GM18951 (cell line): ENCODE results near the gene FOXI1.

Experiments
- POLR2A ChIP-seq: IDR thresholded peaks from 4 replicates; pipeline ENCODE4 v1.6.1; 2011; ENCODE audit warnings: mild to moderate bottlenecking; ENCODE audit not compliant: insufficient read length, insufficient read depth; ENCODE audit errors: extremely low read depth
- in situ Hi-C: fragments of 300-500 bp; cut with MboI; formaldehyde crosslinking; loops from one replicate; pipeline ENCODE4 v1.12.0; 2022; ENCODE audit warnings: low sequenced_read_pairs, mixed read lengths, inconsistent platforms; ENCODE audit not compliant: unreplicated experiment

The FOXI1 gene

GRCh38 chr5:170105642-170106611 lies at the start of gene FOXI1:
Gene FOXI1 (plus strand): TSS chr5:170105897. CDS start chr5:170105958, 61 bp downstream.
- in situ Hi-C loops: loop anchor here (10.0 kb wide), 1 partner anchor 79 kb away; no protein-coding TSS in a partner anchor

GRCh38 chr5:170056561-170057267 lies 49.0 kb upstream of the FOXI1 start:
- in situ Hi-C loops: no loop called here
- no peak for TF ChIP-seq POLR2A

More at GRCh38 chr5:170105642-170106611, at the start of gene FOXI1:
- no peak for TF ChIP-seq POLR2A

GRCh38 chr5:170057311-170057710 lies 48.4 kb upstream of the FOXI1 start:
- no peak for TF ChIP-seq POLR2A
- in situ Hi-C loops: no loop called here

- no peak for TF ChIP-seq POLR2A
- in situ Hi-C loops: no loop called here
Measured at GRCh38 chr5:170059221-170059620, 46.5 kb upstream of the FOXI1 start.

GRCh38 chr5:170067152-170067551 lies 38.5 kb upstream of the FOXI1 start:
- in situ Hi-C loops: no loop called here
- no peak for TF ChIP-seq POLR2A

- TF ChIP-seq POLR2A: no peak
- in situ Hi-C loops: no loop called here
Measured at GRCh38 chr5:170067574-170068170, 38.0 kb upstream of the FOXI1 start.

GRCh38 chr5:170069512-170069911 lies 36.2 kb upstream of the FOXI1 start:
- no peak for TF ChIP-seq POLR2A
- in situ Hi-C loops: no loop called here

GRCh38 chr5:170070556-170071412 lies 34.9 kb upstream of the FOXI1 start:
- TF ChIP-seq POLR2A: no peak
- in situ Hi-C loops: no loop called here

GRCh38 chr5:170071748-170072147 lies 33.9 kb upstream of the FOXI1 start:
- in situ Hi-C loops: no loop called here
- TF ChIP-seq POLR2A: no peak

GRCh38 chr5:170075696-170076095 lies 30.0 kb upstream of the FOXI1 start:
- TF ChIP-seq POLR2A: no peak
- in situ Hi-C loops: no loop called here

- no peak for TF ChIP-seq POLR2A
- in situ Hi-C loops: no loop called here
Measured at GRCh38 chr5:170076211-170076610, 29.5 kb upstream of the FOXI1 start.

GRCh38 chr5:170076739-170077138 lies 29.0 kb upstream of the FOXI1 start:
- no peak for TF ChIP-seq POLR2A
- in situ Hi-C loops: no loop called here
